ENCODE data around the gene L2HGDH. TPM values are rescaled to one million over a fixed set of nuclear protein-coding genes. Genes with fewer than 3 reads are reported as not detected.

The L2HGDH gene
- total RNA-seq, 1 donor from 2014 or later, result 16.8 TPM

DNA sequence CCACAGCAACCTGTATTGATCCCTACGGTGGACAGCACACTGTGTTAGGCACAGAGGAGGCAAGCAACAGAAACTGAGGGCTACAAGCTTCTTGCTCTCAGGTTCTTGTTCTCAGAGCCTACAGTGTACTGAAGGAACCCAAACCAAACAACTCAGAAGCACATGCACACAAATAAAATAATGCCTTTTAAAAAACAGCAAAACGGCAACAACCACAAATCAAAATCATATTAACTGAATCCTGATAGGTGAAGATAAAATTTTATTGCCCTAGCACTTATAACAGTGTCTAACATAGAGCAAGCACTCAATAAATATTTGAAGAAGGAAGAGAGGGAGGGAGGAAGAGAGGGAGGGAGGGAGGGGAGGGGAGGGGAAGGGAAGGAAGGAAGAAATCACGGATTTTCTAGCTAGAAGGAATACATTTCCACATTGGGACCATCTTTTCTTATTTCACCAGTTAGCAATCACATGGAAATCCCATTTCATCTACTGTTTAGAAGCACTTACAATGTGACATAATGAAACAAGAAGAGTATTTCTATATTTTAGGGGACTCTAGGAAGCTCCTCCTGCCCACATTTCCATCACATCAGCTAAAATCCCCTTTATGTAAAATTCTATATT lies 27.3 kb upstream of the L2HGDH start:
- Mint-ChIP-seq H3K27ac (ENCODE audit: unreplicated experiment) (no peak overlapping the region), H3K36me3 (ENCODE audit: low read depth) (no peaks in the 10 kb centered on the region), H3K9me3 (no peaks in the 10 kb centered on the region), H3K4me3 (no peak overlapping the region), H3K27me3 (ENCODE audit: low read depth) (no peaks in the 10 kb centered on the region), H3K4me1 (peaks cover 39% of the 10 kb centered on the region)
- no peak for TF ChIP-seq CTCF (conservative IDR thresholded peaks at IDR 0.05)
- no peak for DNase-seq (ENCODE audit: low read depth, low spot score)

DNA sequence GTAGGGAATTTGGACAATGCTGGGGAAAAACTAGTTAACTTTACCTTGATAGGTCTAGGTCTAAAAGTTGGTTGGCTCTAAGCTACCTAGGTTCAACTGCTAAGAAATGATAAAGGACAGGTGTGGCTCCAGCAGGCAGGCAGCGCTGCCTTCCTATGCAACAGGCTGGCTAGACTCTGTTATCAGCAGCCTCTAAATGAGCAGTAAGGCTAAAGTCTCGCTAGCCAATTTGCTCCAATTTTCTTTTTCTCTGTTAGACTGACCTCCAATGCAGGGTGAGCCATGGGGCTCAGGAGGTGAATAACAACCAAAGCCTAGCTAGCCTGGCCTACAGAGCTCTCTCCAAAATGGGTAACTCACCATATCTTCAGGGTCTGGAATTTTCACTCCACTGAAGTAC lies 26.6 kb upstream of the L2HGDH start:
- no peak for DNase-seq (ENCODE audit: low read depth, low spot score)
- no peak overlapping the region for H3K27ac Mint-ChIP-seq (ENCODE audit: unreplicated experiment)
- H3K27me3 Mint-ChIP-seq (ENCODE audit: low read depth), result no peaks in the 10 kb centered on the region
- no peak for TF ChIP-seq CTCF (conservative IDR thresholded peaks at IDR 0.05)
- H3K4me1 Mint-ChIP-seq, result peaks cover 36% of the 10 kb centered on the region
- no peaks in the 10 kb centered on the region for H3K36me3 Mint-ChIP-seq (ENCODE audit: low read depth)
- no peaks in the 10 kb centered on the region for H3K9me3 Mint-ChIP-seq
- no peak overlapping the region for H3K4me3 Mint-ChIP-seq

DNA sequence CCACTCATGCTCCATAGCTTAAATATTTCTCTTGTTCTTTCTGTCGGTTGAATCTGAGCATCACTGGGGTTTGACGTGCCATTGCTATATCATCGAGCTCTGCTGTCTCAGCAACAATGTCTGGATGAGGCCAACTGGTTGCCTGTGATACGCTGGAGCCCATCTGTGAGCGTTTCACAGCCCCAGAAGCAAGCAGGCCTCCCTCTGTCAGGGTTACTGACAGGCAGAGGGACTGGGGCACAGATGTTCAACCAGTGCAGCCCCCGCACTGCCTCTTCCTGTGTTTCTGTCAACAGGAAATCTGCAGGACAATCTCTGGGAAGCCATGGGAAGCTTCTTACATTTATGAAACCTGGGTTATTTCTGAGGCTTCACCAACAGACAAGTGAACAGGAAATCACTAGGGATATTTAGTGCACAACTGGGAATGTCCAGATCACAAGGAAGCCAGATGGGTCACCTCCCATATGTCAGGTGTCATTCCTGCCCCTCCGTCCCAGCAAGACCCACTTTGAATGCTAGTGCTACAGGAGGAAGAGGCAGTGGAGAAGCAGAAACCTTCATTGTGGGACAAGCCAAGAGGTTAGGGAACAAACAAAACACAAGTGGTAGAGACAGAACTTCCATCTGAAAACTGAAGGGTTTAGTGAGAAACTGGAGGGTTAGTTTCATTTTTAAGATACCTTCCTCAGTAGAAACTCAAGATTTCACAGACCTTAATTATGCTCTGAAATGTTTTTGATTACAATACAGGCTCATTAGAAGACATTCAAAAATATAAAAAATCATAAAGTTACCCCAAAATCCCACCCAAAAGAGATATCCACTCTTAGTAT lies 24.2 kb upstream of the L2HGDH start:
- Mint-ChIP-seq H3K27me3 (ENCODE audit: low read depth) (no peaks in the 10 kb centered on the region), H3K4me3 (peak overlapping the region; percentile 20), H3K4me1 (peaks cover 28% of the 10 kb centered on the region), H3K27ac (ENCODE audit: unreplicated experiment) (peak overlapping the region; percentile 94), H3K36me3 (ENCODE audit: low read depth) (no peaks in the 10 kb centered on the region), H3K9me3 (no peaks in the 10 kb centered on the region)
- peak; percentile 21 for DNase-seq (ENCODE audit: low read depth, low spot score)
- TF ChIP-seq CTCF (conservative IDR thresholded peaks at IDR 0.05), result no peak

- DNase-seq (ENCODE audit: low read depth, low spot score), result peak; percentile 52
- Mint-ChIP-seq H3K27me3 (ENCODE audit: low read depth) (no peaks in the 10 kb centered on the region), H3K4me1 (peaks cover 25% of the 10 kb centered on the region), H3K4me3 (peak overlapping the region; percentile 61), H3K9me3 (no peaks in the 10 kb centered on the region), H3K27ac (ENCODE audit: unreplicated experiment) (peak overlapping the region; percentile 93), H3K36me3 (ENCODE audit: low read depth) (no peaks in the 10 kb centered on the region)
- TF ChIP-seq CTCF (conservative IDR thresholded peaks at IDR 0.05), result peak; percentile 39
Observed at GRCh38 chr14:50335389-50335788, 23.4 kb upstream of the L2HGDH start.

- H3K27me3 Mint-ChIP-seq (ENCODE audit: low read depth), result no peaks in the 10 kb centered on the region
- H3K27ac Mint-ChIP-seq (ENCODE audit: unreplicated experiment), result no peak overlapping the region
- no peaks in the 10 kb centered on the region for H3K9me3 Mint-ChIP-seq
- H3K4me3 Mint-ChIP-seq, result no peak overlapping the region
- no peak for DNase-seq (ENCODE audit: low read depth, low spot score)
- no peak for TF ChIP-seq CTCF (conservative IDR thresholded peaks at IDR 0.05)
- no peaks in the 10 kb centered on the region for H3K36me3 Mint-ChIP-seq (ENCODE audit: low read depth)
- H3K4me1 Mint-ChIP-seq, result peaks cover 25% of the 10 kb centered on the region
Observed at GRCh38 chr14:50334211-50334610, 22.2 kb upstream of the L2HGDH start.
